Measurements from ENCODE around the gene GTF2E1. TPM values are rescaled to one million over a fixed set of nuclear protein-coding genes. Genes with fewer than 3 reads are reported as not detected.

Gene GTF2E1
- polyA plus RNA-seq, 3 donors from 2014 or later, result 10.0 to 15.9 (median 11.0) TPM

Other genes starting within 250 kb of the GTF2E1 start
- 100 to 1,000 TPM; 202 to 231 (median 217) TPM for gene NDUFB4, start 146.4 kb upstream of the GTF2E1 start, polyA plus RNA-seq
- gene HGD, start 60.5 kb upstream of the GTF2E1 start, polyA plus RNA-seq, result 1 to 10 TPM in 2 of 3 donors, not detected in 1; 1.2 to 2.5 TPM
- 10 to 100 TPM; 19.8 to 26.4 (median 26.1) TPM for gene RABL3, start 228 bp upstream of the GTF2E1 start, polyA plus RNA-seq
- not detected for gene STXBP5L, start 165.5 kb downstream of the GTF2E1 start, polyA plus RNA-seq

Data from immature natural killer cell (primary cell).